GM12878 (cell line): ENCODE results near the gene ZNF576. TPM values are rescaled to one million over a fixed set of nuclear protein-coding genes. Genes with fewer than 3 reads are reported as not detected.

Source experiments
- ATAC-seq: fragments of 200-7000 bp; cut with Tn5 transposase; 3 replicates; pipeline ENCODE4 v1.9.1; 2020; ENCODE audit warnings: mild to moderate bottlenecking, moderate library complexity
- BruUV-seq: library from RNA; stranded (reverse); fragments of 400-500 nt; replicated peaks from 2 replicates; lab custom pipeline; 2021; lab: Mats Ljungman, UMichigan
- CTCF ChIA-PET: fragments of 300-600 bp; sonication (Branson Sonifier 250); formaldehyde crosslinking; extraction: SDS; loops from one replicate; lab custom pipeline; 2021; ENCODE audit warnings: inconsistent platforms; lab: Yijun Ruan, JAX
- POLR2A ChIA-PET: fragments of 350-600 bp; formaldehyde crosslinking; extraction: SDS; loops from one replicate; lab custom pipeline; 2021; ENCODE audit warnings: inconsistent platforms; lab: Charles Lee
- RAD21 ChIA-PET: fragments of 300-600 bp; sonication (Branson Sonifier 250); formaldehyde crosslinking; loops from one replicate; lab custom pipeline; 2023; ENCODE audit warnings: antibody characterized with exemption; ENCODE audit not compliant: unreplicated experiment; lab: Charles Lee
- SMC1A ChIA-PET: fragments of 300-600 bp; sonication (Branson Sonifier 250); formaldehyde crosslinking; loops from one replicate; lab custom pipeline; 2023; ENCODE audit not compliant: unreplicated experiment, uncharacterized antibody; lab: Charles Lee
- DNase-seq: peaks from one replicate; pipeline ENCODE4 v3.0.0-alpha.2; 2011; ENCODE audit warnings: low read depth, low spot score
- FAIRE-seq: peaks from 3 replicates; lab custom pipeline; 2011; peaks lifted over from hg19 to GRCh38; lab: Jason Lieb, UNC
- H2AFZ ChIP-seq: 2 replicates; pipeline ENCODE4 v1.6.0; 2011; ENCODE audit warnings: low read depth, low read length, control low read depth; ENCODE audit not compliant: control insufficient read depth
- H3K27ac ChIP-seq: 2 replicates; pipeline ENCODE4 v1.5.1; 2011; ENCODE audit warnings: control low read depth; ENCODE audit not compliant: control insufficient read depth, insufficient read depth
- H3K27me3 ChIP-seq, 2 experiments: replicated peaks in 1 of 2; 2 replicates each; pipeline versions ENCODE4 v1.6.0 to v1.6.1; 2011; ENCODE audit warnings: low read length in 1 of 2; ENCODE audit not compliant: control insufficient read depth in 2 of 2, insufficient read depth in 2 of 2
- H3K36me3 ChIP-seq, 2 experiments: 2 replicates each; pipeline ENCODE4 v1.5.1; 2011; ENCODE audit warnings: low read length in 1 of 2; ENCODE audit not compliant: control insufficient read depth in 2 of 2, insufficient read depth in 2 of 2
- H3K4me1 ChIP-seq: 2 replicates; pipeline ENCODE4 v1.6.1; 2011; ENCODE audit warnings: mild to moderate bottlenecking, low read length, moderate library complexity, mixed read lengths; ENCODE audit not compliant: control insufficient read depth, insufficient read depth
- H3K4me2 ChIP-seq: 2 replicates; pipeline ENCODE4 v1.6.0; 2011; ENCODE audit warnings: control low read depth; ENCODE audit not compliant: control insufficient read depth, insufficient read depth
- H3K4me3 ChIP-seq: fragments of 200-600 bp; sonication (generic); 2 replicates; pipeline ENCODE4 v1.5.1; 2016
- H3K79me2 ChIP-seq: 2 replicates; pipeline ENCODE4 v1.6.0; 2011; ENCODE audit warnings: low read length; ENCODE audit not compliant: control insufficient read depth, insufficient read depth
- H3K9ac ChIP-seq: 2 replicates; pipeline ENCODE4 v1.8.0; 2011; ENCODE audit warnings: low read length, control low read depth, mixed read lengths; ENCODE audit not compliant: control insufficient read depth, insufficient read depth
- H3K9me3 ChIP-seq: replicated peaks from 3 replicates; pipeline ENCODE4 v1.5.1; 2011; ENCODE audit warnings: mild to moderate bottlenecking, low read length; ENCODE audit not compliant: control insufficient read depth, insufficient read depth
- H4K20me1 ChIP-seq: 2 replicates; pipeline ENCODE4 v1.6.0; 2011; ENCODE audit not compliant: control insufficient read depth, insufficient read depth
- CBX3 ChIP-seq: fragments of 200-600 bp; sonication (generic); IDR thresholded peaks from 2 replicates; pipeline ENCODE4 v1.6.1; 2016; ENCODE audit warnings: low read depth, borderline replicate concordance
- ETV6 ChIP-seq, 2 experiments: fragments of 450-650 bp in 1 of 2; IDR thresholded peaks in 1 of 2; conservative IDR thresholded peaks in 1 of 2; 2 replicates each; pipeline ENCODE4 v1.6.1; 2014; ENCODE audit warnings: antibody characterized with exemption in 1 of 2, borderline replicate concordance in 1 of 2, low read depth in 1 of 2, mild to moderate bottlenecking in 1 of 2, moderate library complexity in 1 of 2
- JUND ChIP-seq: IDR thresholded peaks from 2 replicates; pipeline ENCODE4 v1.6.1; 2012; ENCODE audit warnings: low read depth, mild to moderate bottlenecking, low read length, improper control_type of control experiment, moderate library complexity
- NRF1 ChIP-seq: conservative IDR thresholded peaks from 2 replicates; pipeline ENCODE4 v1.6.1; 2011; ENCODE audit warnings: mild to moderate bottlenecking, low read depth, low read length, improper control_type of control experiment
- STAT3 ChIP-seq: IDR thresholded peaks from 2 replicates; pipeline ENCODE4 v1.6.1; 2011; ENCODE audit warnings: low read depth, low read length, improper control_type of control experiment
- TARDBP ChIP-seq: IDR thresholded peaks from 2 replicates; pipeline ENCODE4 v1.6.1; 2016; ENCODE audit warnings: borderline replicate concordance
- ZSCAN29 ChIP-seq: fragments of 450-650 bp; IDR thresholded peaks from 2 replicates; pipeline ENCODE4 v1.6.1; 2017; ENCODE audit warnings: mild to moderate bottlenecking, moderate library complexity
- WGBS: methylation state at CpG from one replicate; pipeline ENCODE4 v1.1.6; 2016; ENCODE audit warnings: low lambda C conversion rate; ENCODE audit not compliant: insufficient replicate concordance, insufficient coverage; ENCODE audit errors: missing lambda C conversion rate; 5-methylcytosine and 5-hydroxymethylcytosine counted together
- in situ Hi-C: fragments of 300-500 bp; cut with MboI; formaldehyde crosslinking; loops from 9 replicates; pipeline ENCODE4 v1.14.3; 2018; ENCODE audit warnings: mixed read lengths
- intact Hi-C: fragments of 100-400 bp; cut with micrococcal nuclease; formaldehyde crosslinking; loops from one replicate; pipeline ENCODE4 v1.14.2; 2022; ENCODE audit not compliant: unreplicated experiment
- polyA plus RNA-seq, 11 experiments: library from polyadenylated mRNA; depleted of rRNA in 4 of 11; unstranded in 6 of 11; stranded (reverse) in 5 of 11; fragments of >200 nt; fragmentation: Nextera tagmentation in 4 of 11; fragmentation: Illumina TruSeq in 1 of 11; extraction: Ambion mirVana in 4 of 11; extraction: Trizol in 1 of 11; gene quantifications; 1 replicate in 1 of 11; 2 replicates in 10 of 11; pipeline versions ENCODE4 v1.2.1 to v1.2.3, GENCODE V29; 2011 to 2016; ENCODE audit warnings: inconsistent platforms in 2 of 11, missing spikeins in 2 of 11, low read depth in 1 of 11
- total RNA-seq, 4 experiments: library from RNA; depleted of rRNA in 3 of 4; stranded (reverse); fragments of >200 nt in 3 of 4; fragmentation: Illumina TruSeq in 1 of 4; extraction: Trizol in 1 of 4; gene quantifications; 2 replicates each; pipeline versions ENCODE4 v1.2.1 to v1.2.3, GENCODE V29; 2013 to 2021
- TF ChIP-seq, protein P1 (sequence below): fragments of 150-350 bp; IDR thresholded peaks from 2 replicates; pipeline ENCODE4 v1.6.1; 2014; ENCODE audit warnings: mild to moderate bottlenecking, low read depth, low read length
- TF ChIP-seq, protein P2 (sequence below): IDR thresholded peaks from 2 replicates; pipeline ENCODE4 v1.6.1; 2011; ENCODE audit warnings: mild to moderate bottlenecking, low read depth, low read length, moderate library complexity; ENCODE audit not compliant: insufficient replicate concordance
- TF ChIP-seq, protein P3 (sequence below): IDR thresholded peaks from 2 replicates; pipeline ENCODE4 v1.6.1; 2012; ENCODE audit warnings: mild to moderate bottlenecking, low read depth, low read length

Gene ZNF576
- total and polyA plus RNA-seq, 10 of the 15 experiments (the other 5 are each of a cell fraction or from before 2014, with no cell fraction given), result 7.4 to 29.8 (median 14.3) TPM

DNA sequence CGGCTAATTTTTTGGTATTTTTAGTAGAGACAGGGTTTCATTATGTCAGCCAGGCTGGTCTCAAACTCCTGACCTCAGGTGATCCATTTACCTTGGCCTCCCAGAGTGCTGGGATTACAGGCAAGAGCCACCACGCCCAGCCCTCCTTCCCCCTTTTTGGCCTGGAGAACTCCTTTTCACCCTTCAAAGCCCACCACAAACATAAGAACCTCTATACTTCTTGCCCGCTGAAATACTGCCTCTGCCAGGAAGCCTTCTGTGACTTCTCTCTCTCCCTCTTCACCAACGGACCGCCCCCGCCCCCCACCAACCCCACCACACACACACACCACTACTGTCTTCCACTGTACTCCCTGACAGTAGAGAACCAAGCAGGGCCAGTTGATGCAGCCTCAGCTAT, 20.6 kb downstream of the ZNF576 start:
- ATAC-seq, result no peak
- 82% methylated on average over 6 of the region's 6 CpGs for WGBS
- no peaks in the 10 kb centered on the region for H4K20me1 ChIP-seq
- H3K4me3 ChIP-seq, result no peak overlapping the region
- CTCF ChIA-PET, result interaction anchor here (0.5 to 1.9 kb wide), 2 partner anchors 22 to 270 kb away, joined by 3 to 6 read pairs; no protein-coding TSS in a partner anchor
- POLR2A ChIA-PET, result no interaction called here
- H3K4me2 ChIP-seq, result no peak overlapping the region
- RAD21 ChIA-PET, result interaction anchor here (1.3 kb wide), 1 partner anchor 21 kb away, joined by 3 read pairs; the partner anchor contains the start of genes IRGQ and ZNF576
- no peak overlapping the region for H3K27ac ChIP-seq
- no peak for FAIRE-seq
- peaks cover 2 to 5% of the 10 kb centered on the region in 2 experiments; a peak in 3 of 4 replicates for H3K36me3 ChIP-seq
- no TSS peak for BruUV-seq
- H3K9me3 ChIP-seq, result no peaks in the 10 kb centered on the region
- H3K4me1 ChIP-seq, result peaks cover 6% of the 10 kb centered on the region; the same call in 1 of the 2 replicates
- H3K27me3 ChIP-seq, result no peaks in the 10 kb centered on the region
- in situ Hi-C loops (no loop called here), intact Hi-C loops (no loop called here)
- DNase-seq, result no peak
- H2AFZ ChIP-seq, result no peak overlapping the region
- no peak for TF ChIP-seq ETV6 (conservative IDR thresholded peaks at IDR 0.05 in 1 of 2, IDR thresholded peaks at IDR 0.05 in 1 of 2; ENCODE audit: borderline replicate concordance in 1 of 2, low read depth in 1 of 2)
- TF ChIP-seq, protein P1, sequence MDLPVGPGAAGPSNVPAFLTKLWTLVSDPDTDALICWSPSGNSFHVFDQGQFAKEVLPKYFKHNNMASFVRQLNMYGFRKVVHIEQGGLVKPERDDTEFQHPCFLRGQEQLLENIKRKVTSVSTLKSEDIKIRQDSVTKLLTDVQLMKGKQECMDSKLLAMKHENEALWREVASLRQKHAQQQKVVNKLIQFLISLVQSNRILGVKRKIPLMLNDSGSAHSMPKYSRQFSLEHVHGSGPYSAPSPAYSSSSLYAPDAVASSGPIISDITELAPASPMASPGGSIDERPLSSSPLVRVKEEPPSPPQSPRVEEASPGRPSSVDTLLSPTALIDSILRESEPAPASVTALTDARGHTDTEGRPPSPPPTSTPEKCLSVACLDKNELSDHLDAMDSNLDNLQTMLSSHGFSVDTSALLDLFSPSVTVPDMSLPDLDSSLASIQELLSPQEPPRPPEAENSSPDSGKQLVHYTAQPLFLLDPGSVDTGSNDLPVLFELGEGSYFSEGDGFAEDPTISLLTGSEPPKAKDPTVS, result no peak
- TF ChIP-seq TARDBP, result no peak
- no peak for TF ChIP-seq STAT3
- TF ChIP-seq, protein P2, sequence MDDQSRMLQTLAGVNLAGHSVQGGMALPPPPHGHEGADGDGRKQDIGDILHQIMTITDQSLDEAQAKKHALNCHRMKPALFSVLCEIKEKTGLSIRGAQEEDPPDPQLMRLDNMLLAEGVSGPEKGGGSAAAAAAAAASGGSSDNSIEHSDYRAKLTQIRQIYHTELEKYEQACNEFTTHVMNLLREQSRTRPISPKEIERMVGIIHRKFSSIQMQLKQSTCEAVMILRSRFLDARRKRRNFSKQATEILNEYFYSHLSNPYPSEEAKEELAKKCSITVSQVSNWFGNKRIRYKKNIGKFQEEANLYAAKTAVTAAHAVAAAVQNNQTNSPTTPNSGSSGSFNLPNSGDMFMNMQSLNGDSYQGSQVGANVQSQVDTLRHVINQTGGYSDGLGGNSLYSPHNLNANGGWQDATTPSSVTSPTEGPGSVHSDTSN, result no peak
- TF ChIP-seq NRF1, result no peak
- TF ChIP-seq, protein P3, sequence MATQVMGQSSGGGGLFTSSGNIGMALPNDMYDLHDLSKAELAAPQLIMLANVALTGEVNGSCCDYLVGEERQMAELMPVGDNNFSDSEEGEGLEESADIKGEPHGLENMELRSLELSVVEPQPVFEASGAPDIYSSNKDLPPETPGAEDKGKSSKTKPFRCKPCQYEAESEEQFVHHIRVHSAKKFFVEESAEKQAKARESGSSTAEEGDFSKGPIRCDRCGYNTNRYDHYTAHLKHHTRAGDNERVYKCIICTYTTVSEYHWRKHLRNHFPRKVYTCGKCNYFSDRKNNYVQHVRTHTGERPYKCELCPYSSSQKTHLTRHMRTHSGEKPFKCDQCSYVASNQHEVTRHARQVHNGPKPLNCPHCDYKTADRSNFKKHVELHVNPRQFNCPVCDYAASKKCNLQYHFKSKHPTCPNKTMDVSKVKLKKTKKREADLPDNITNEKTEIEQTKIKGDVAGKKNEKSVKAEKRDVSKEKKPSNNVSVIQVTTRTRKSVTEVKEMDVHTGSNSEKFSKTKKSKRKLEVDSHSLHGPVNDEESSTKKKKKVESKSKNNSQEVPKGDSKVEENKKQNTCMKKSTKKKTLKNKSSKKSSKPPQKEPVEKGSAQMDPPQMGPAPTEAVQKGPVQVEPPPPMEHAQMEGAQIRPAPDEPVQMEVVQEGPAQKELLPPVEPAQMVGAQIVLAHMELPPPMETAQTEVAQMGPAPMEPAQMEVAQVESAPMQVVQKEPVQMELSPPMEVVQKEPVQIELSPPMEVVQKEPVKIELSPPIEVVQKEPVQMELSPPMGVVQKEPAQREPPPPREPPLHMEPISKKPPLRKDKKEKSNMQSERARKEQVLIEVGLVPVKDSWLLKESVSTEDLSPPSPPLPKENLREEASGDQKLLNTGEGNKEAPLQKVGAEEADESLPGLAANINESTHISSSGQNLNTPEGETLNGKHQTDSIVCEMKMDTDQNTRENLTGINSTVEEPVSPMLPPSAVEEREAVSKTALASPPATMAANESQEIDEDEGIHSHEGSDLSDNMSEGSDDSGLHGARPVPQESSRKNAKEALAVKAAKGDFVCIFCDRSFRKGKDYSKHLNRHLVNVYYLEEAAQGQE, result no peak
- TF ChIP-seq CBX3, result no peak
- TF ChIP-seq JUND, result no peak
- TF ChIP-seq ZSCAN29, result no peak
- SMC1A ChIA-PET, result interaction anchor here (0.6 to 1.7 kb wide), 2 partner anchors 11 to 229 kb away, joined by 3 read pairs; no protein-coding TSS in a partner anchor
- no peak overlapping the region for H3K9ac ChIP-seq
- peaks cover 20% of the 10 kb centered on the region for H3K79me2 ChIP-seq
